HG03280 (cell line): ENCODE measurements around the gene B3GNT7.
"Not testable (repeated sequence)": the region's sequence is repeated elsewhere in the genome, so short reads cannot be mapped to it uniquely, and the experiment has no call there.

Experiments
- ATAC-seq: cut with Tn5 transposase; IDR thresholded peaks from one replicate; pipeline ENCODE4 v1.9.1; 2021; ENCODE audit warnings: mild to moderate bottlenecking, moderate library complexity; ENCODE audit not compliant: unreplicated experiment

The B3GNT7 gene

DNA sequence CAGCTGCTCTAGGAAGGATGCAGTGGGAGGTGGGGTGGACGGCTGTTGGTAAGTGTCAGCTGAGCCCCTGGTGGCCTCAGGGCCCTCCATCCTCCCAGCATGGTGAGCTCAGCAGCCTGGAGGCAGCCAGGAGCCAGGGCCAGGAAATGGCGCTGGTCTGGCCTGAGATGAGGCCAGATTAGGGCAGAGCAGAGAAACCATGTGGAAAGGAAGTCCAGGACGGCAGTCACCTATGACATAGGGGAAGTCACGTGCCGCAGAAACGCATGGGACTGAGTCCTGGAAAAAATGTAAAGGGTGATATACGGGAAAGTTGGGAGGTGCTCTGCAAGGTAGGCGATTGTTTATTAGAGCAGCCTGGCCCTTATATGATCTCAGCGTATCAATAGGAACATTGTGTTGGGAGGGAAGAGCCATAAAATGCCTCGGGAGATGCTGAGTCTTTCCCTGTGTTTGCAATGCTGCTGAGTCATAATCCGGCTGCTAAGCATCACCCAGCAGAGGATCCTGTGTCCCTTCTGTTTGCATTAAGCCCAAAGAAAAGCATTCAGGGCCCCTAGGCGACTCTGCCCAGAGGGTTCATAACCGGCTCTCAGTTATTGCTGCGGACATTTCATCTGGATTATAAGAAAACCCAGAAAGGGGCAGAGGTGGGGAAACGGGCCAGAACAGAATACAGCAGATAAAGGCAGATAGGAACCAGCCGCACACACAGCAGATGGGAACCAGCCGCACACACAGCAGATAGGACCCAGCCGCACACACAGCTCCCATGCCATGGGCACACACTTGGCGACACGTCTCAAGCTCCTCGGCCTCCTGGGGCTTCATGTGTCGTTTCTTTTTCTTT lies 30.3 kb upstream of the B3GNT7 start:
- no peak for ATAC-seq

- no peak for ATAC-seq
Measured at GRCh38 chr2:231367178-231367577, 28.3 kb upstream of the B3GNT7 start.

DNA sequence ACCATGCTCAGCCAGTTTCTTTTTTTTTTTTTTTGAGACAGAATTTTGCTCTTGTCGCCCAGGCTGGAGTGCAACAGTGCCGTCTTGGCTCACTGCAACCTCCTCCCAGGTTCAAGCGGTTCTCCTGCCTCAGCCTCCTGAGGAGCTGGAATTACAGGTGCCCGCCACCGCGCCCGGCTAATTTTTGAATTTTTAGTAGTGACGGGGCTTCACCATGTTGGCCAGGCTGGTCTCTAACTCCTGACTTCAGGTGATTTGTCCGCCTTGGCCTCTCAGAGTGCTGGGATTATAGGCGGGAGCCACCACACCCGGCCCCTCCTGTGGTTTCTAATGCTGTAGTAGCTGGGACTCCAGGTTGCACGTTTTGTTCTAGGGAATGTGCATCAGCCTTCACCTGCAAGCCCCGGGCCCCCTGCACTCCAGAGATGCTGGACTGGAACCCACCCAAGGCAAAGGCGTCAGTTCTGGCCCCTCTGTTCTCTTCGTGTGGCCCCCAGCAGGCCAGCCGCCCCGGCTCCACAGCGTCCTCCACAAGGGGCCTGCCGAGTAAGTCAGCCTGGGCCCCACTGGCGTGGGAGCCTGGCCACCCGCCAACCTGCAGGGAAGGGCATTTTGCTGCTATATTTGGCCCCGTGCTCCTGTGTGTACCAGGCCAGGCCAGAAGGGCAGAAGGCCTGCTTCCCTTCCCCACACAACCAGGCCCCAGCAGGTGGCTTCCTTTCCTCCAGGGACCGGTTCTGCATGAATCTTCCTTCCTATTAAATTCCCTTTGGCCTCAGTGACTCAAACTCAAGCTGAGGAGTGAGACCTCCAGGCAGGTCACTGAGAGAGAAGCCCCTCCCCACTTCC lies 25.7 kb upstream of the B3GNT7 start:
- ATAC-seq: no peak

DNA sequence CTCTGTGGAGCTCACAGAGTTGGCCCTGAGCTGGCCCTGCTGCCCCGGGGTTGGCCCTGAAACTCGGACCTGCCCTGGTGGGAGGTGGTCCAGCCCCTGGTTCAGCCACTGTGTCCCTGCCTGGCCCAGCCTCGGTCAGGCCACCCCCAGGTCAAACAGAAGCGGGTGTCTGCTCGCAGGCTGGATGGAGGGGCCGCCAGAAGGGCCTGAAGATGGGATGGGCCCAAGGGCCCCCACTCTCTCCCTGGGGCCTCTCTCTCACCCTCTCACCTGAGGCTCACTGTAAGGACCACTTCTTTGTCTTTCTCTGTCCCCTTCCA lies 25.1 kb upstream of the B3GNT7 start:
- ATAC-seq: no peak

DNA sequence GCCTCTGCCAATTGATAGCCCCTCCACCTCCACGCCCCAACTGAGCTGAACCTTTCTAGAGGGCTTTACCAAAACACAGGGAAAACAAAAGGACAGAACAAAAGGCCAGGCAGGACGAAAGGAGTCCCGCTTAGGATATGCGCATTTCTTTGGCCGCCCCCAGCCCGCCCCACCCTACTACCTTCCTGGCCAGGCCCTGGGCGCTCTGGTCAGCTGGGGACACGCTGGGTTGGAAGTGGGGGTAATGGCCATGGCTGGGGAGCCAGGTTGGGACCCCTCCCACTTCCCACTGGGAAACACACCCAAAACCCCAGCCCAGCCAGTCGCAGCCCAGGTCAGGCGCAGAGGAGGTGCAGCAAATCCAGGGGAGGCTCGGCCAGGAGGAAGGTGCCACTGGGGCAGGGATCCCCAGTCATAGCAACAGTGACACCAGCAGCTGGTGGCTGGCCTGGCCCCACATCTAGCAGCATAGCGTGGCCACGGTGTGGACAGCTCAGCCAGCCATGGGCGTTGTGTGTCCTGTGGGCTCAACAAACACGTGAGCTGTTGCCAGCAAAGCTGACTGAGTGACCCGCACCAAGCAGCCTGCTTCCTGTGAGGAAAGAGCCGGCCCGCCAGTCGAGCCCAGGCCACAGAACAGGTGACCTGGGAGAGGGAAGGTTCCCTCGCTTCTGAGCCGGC lies 24.6 kb upstream of the B3GNT7 start:
- ATAC-seq: no peak

GRCh38 chr2:231371430-231372054 lies 24.0 kb upstream of the B3GNT7 start:
- ATAC-seq: no peak

GRCh38 chr2:231372326-231372725 lies 23.2 kb upstream of the B3GNT7 start:
- ATAC-seq: no peak

DNA sequence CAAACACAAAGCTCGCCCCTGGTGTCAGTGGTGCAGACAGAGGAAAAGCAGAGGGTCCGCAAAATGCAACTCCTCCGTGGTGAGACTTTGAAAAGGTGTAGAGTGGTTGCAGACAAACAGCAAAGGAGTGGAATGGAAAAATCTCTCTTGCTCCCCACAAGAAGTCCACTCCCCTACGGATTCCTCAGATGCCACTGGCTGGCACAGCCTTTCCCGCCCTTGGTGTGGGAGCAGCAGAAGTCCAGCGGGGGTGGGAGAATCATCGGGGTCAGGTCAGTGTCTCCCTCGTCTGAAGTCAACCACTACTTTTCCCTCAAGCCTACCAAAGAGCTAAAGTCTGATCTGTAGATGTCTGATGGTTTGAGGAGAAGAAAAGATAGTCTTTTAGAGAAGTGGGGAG lies 22.3 kb upstream of the B3GNT7 start:
- ATAC-seq: no peak

- ATAC-seq: no peak
Measured at GRCh38 chr2:231373786-231374349, 21.6 kb upstream of the B3GNT7 start.

DNA sequence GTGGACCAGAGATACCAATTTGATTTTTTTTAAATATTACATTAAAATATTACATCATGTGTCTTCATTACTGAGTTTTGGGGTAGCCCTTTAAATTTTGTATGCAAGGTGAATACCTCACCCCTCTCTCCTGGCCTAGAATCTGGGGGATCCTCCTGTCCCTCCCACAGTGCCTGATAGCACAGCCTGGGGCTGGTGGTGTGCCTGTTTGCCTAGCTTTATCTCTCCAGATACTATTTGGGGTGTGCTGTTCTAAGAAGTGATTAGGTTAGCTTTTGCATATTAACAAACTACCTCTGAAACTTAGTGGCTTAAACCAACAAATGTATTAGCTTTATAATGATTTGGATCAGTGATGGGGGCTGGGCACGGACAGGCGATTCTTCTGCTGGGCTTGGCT lies 20.7 kb upstream of the B3GNT7 start:
- no peak for ATAC-seq

GRCh38 chr2:231375994-231376615 lies 19.4 kb upstream of the B3GNT7 start:
- ATAC-seq: not testable (repeated sequence)

DNA sequence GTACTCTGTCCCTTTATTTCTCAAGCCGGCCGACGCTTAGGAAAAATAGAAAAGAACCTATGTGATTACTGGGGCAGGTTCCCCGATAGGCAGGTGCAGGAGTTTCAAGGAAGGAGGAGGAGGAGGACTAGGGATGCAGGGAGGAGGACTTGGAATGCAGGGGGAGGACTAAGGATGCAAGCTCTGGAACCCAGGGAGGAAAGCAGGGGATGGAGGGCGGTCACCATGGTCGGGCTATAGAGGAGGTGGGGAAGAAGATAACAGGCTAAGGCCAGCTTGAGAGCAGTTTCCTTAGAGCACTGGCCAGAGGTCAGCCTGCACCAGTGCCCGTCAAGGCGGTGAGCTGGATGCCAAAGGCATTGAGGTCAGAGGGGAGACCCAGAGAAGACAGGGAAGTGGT lies 18.7 kb upstream of the B3GNT7 start:
- ATAC-seq: no peak

- ATAC-seq: no peak
Measured at GRCh38 chr2:231378026-231378722, 17.3 kb upstream of the B3GNT7 start.

DNA sequence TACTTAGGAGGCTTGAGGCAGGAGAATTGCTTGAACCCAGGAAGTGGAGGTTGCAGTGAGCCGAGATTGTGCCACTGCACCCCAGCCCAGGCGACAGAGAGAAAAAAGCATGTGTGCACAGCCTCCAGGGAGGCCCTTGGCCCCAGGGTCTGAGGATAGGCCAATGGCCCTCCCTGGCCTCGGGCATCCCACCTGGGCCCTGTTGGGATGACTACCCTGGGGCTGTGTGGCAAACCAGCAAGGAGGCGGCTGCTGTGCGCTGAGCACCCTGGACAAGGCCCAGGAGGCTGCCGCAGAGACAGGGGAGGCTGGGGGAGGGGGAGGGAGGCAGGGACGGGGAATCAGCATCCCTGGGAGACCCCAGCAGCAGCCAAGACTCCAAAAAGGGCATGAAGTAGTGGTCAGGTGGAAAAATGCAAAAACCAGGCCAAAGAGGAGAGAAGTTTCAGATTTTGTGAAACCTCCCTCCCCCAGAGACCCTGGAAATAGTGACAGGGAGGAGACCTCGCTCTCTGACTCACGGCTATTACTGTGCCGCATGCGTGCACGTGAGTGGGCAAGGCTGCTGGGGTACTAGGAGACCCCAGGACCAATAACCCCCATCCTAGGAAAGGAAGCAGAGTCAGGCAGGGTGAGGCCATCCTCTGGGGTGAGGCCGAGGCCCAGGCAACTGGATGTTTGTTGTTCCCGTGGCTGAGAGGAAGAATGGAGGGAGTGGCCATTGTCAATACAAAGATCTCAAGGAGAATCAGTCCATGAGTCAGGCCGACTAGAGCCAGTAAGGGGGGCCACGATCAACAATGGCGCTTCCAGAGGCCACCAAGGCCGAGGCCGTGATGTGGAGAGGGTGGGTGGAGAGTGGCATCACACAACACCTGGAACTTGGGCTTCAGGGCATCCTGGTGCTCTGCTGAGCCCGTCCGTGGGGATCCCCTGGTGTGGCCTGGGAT lies 16.0 kb upstream of the B3GNT7 start:
- no peak for ATAC-seq

DNA sequence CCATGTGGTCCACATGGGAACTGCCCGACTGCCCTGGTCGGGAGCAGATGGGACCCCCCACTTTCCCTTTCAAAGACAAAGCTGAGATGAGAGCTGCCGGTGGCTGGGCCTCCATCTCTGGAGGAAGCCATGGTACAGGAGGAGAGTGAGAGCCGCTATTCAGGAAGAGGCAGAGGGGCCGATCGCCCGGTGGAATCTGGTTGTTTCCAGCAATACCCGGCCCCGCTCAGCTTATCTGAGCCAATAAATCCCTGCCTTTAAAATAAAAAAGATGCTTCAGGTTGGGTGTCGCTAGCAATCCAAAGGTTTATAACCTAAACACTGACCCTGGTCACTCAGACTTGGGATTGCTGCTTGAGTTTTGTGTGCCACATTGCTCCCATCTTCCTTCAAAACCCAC lies 15.2 kb upstream of the B3GNT7 start:
- no peak for ATAC-seq

GRCh38 chr2:231380991-231381847 lies 14.3 kb upstream of the B3GNT7 start:
- no peak for ATAC-seq

GRCh38 chr2:231382116-231382515 lies 13.4 kb upstream of the B3GNT7 start:
- no peak for ATAC-seq
